ENCODE data around the gene CTXND2. TPM values are rescaled to one million over a fixed set of nuclear protein-coding genes. Genes with fewer than 3 reads are reported as not detected.
"Not testable (repeated sequence)": the region's sequence is repeated elsewhere in the genome, so short reads cannot be mapped to it uniquely, and the experiment has no call there.

CTXND2 gene
- not detected for total RNA-seq (ENCODE audit: unreplicated experiment)
- long read RNA-seq, result 0 reads

DNA sequence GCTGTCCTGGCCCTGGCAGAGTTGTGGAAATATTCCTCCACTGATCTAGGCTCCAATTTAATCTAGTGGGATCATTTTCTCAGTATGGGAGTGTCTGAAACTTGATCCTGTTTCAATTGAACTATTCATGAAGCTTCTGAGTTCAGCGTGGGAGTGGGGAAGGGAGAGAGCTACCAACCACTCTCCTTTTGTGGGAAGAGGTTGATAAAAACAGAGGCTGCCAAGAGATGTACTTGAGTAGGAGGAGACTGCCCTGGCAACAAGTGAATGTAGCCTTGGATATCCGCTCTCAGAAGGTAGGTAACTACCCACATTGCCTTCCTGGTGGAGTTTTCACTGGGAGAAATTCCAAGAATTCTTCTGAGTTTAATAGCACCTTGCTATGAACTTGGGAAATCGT lies at the start of gene CTXND2:
Gene CTXND2, plus strand, starts transcription at position 119 of the 400 bp plus-strand sequence. CDS start 25,179 bp downstream, outside the sequence.
- H3K4me3 Mint-ChIP-seq (ENCODE audit: unreplicated experiment), result no peak within 1 kb of the TSS
- no peaks in the 10 kb centered on the region for H3K36me3 Mint-ChIP-seq (ENCODE audit: low read depth, unreplicated experiment)
- H3K27me3 Mint-ChIP-seq (ENCODE audit: unreplicated experiment), result no peaks in the 10 kb centered on the region
- TF ChIP-seq, protein P1, sequence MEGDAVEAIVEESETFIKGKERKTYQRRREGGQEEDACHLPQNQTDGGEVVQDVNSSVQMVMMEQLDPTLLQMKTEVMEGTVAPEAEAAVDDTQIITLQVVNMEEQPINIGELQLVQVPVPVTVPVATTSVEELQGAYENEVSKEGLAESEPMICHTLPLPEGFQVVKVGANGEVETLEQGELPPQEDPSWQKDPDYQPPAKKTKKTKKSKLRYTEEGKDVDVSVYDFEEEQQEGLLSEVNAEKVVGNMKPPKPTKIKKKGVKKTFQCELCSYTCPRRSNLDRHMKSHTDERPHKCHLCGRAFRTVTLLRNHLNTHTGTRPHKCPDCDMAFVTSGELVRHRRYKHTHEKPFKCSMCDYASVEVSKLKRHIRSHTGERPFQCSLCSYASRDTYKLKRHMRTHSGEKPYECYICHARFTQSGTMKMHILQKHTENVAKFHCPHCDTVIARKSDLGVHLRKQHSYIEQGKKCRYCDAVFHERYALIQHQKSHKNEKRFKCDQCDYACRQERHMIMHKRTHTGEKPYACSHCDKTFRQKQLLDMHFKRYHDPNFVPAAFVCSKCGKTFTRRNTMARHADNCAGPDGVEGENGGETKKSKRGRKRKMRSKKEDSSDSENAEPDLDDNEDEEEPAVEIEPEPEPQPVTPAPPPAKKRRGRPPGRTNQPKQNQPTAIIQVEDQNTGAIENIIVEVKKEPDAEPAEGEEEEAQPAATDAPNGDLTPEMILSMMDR (IDR thresholded peaks at IDR 0.05; ENCODE audit: unreplicated experiment), result no peak
- H3K9me3 Mint-ChIP-seq (ENCODE audit: unreplicated experiment), result no peaks in the 10 kb centered on the region
- no peak within 1 kb of the TSS for H3K27ac Mint-ChIP-seq (ENCODE audit: unreplicated experiment)
- DNase-seq (ENCODE audit: low spot score), result no peak
- no peaks in the 10 kb centered on the region for H3K4me1 Mint-ChIP-seq (ENCODE audit: unreplicated experiment)

DNA sequence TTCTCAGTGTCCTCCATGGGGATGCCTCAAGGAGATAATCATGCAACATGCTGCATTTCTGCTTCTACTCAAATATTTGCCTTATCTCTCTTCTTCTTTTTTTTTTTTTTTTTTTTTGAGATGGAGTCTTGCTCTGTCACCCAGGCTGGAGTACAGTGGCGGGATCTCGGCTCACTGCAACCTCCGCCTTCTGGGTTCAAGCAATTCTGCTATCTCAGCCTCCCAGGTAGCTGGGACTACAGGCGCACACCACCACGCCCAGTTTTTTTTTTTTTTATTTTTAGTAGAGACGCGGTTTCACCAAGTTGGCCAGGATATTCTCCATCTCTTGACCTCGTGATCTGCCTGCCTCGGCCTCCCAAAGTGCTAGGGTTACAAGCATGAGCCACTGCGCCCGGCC lies 46.1 kb upstream of the CTXND2 start:
- H3K4me3 Mint-ChIP-seq (ENCODE audit: unreplicated experiment); H3K36me3 Mint-ChIP-seq (ENCODE audit: low read depth, unreplicated experiment); DNase-seq (ENCODE audit: low spot score); H3K27me3 Mint-ChIP-seq (ENCODE audit: unreplicated experiment); H3K27ac Mint-ChIP-seq (ENCODE audit: unreplicated experiment); H3K9me3 Mint-ChIP-seq (ENCODE audit: unreplicated experiment): not testable (repeated sequence)
- H3K4me1 Mint-ChIP-seq (ENCODE audit: unreplicated experiment), result peaks cover 29% of the 10 kb centered on the region

DNA sequence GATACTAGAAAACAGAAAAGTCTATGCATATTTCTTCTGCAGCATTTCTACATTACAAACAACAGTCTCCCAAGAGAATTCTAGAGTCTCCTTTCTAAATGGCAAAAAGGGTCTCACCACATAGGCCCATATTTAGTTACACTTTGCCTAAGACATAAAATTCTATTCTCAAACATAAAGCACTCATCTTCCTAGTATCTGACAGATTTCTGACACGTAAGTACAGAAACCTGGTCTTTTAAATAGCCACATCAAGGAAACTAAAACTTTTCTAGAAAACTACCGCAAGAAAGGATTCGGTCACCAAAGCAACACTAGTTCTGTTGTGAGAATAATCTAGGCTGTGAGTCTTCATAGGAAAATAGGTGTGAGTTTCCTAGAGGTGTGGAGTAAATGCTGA lies 45.3 kb upstream of the CTXND2 start:
- no peaks in the 10 kb centered on the region for H3K27me3 Mint-ChIP-seq (ENCODE audit: unreplicated experiment)
- H3K4me1 Mint-ChIP-seq (ENCODE audit: unreplicated experiment), result peaks cover 29% of the 10 kb centered on the region
- no peak for DNase-seq (ENCODE audit: low spot score)
- no peaks in the 10 kb centered on the region for H3K9me3 Mint-ChIP-seq (ENCODE audit: unreplicated experiment)
- no peaks in the 10 kb centered on the region for H3K36me3 Mint-ChIP-seq (ENCODE audit: low read depth, unreplicated experiment)
- H3K4me3 Mint-ChIP-seq (ENCODE audit: unreplicated experiment), result no peak overlapping the region
- TF ChIP-seq, protein P1 (IDR thresholded peaks at IDR 0.05; ENCODE audit: unreplicated experiment), result no peak
- no peak overlapping the region for H3K27ac Mint-ChIP-seq (ENCODE audit: unreplicated experiment)

DNA sequence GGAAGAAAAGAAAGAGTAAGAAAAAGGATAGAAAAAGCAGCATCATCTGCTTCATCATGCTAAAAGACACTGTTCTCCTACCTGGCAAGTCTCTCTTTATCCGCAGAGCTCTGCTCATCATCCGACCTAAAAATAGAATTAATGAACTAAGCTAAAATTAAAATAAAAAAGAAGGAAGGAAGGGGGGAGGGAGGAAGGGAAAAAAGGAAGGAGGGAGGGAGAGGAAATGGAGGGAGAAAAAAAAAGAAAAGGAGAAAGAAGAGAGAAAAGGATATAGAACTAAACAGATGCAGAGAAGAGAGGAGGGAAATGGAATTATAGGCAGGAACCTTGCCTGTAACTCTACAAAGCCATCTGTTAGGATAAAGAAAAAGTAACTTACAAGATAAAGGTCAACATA lies 44.6 kb upstream of the CTXND2 start:
- Mint-ChIP-seq H3K36me3 (ENCODE audit: low read depth, unreplicated experiment) (no peaks in the 10 kb centered on the region), H3K4me1 (ENCODE audit: unreplicated experiment) (peaks cover 29% of the 10 kb centered on the region), H3K27me3 (ENCODE audit: unreplicated experiment) (no peaks in the 10 kb centered on the region), H3K4me3 (ENCODE audit: unreplicated experiment) (no peak overlapping the region), H3K9me3 (ENCODE audit: unreplicated experiment) (no peaks in the 10 kb centered on the region), H3K27ac (ENCODE audit: unreplicated experiment) (no peak overlapping the region)
- TF ChIP-seq, protein P1 (IDR thresholded peaks at IDR 0.05; ENCODE audit: unreplicated experiment), result no peak
- no peak for DNase-seq (ENCODE audit: low spot score)

DNA sequence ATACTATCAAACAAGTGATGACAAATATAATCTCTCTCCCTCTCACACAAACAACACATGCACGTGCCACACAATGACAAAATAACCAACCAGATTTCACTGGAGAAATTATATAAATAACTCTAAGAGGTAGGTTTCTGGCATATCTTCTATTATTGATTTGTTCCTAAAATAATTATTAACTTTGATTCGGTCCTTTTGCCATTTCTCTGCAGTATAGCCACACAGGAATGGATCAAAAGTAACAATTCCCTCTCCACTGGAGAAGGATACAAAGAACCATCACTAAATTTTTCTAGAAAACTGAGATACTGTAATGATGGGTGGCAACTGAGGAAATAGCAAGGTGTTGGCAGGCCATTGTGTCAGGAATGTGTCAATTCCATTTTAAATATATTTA lies 44.0 kb upstream of the CTXND2 start:
- TF ChIP-seq, protein P1 (IDR thresholded peaks at IDR 0.05; ENCODE audit: unreplicated experiment), result no peak
- H3K4me3 Mint-ChIP-seq (ENCODE audit: unreplicated experiment), result no peak overlapping the region
- no peak for DNase-seq (ENCODE audit: low spot score)
- no peaks in the 10 kb centered on the region for H3K36me3 Mint-ChIP-seq (ENCODE audit: low read depth, unreplicated experiment)
- H3K4me1 Mint-ChIP-seq (ENCODE audit: unreplicated experiment), result peaks cover 29% of the 10 kb centered on the region
- peak overlapping the region; percentile 15 for H3K27ac Mint-ChIP-seq (ENCODE audit: unreplicated experiment)
- no peaks in the 10 kb centered on the region for H3K27me3 Mint-ChIP-seq (ENCODE audit: unreplicated experiment)
- H3K9me3 Mint-ChIP-seq (ENCODE audit: unreplicated experiment), result no peaks in the 10 kb centered on the region

Measured in endothelial cell (in vitro differentiated cells).